ENCODE measurements around the gene PCDHAC1.

DNA sequence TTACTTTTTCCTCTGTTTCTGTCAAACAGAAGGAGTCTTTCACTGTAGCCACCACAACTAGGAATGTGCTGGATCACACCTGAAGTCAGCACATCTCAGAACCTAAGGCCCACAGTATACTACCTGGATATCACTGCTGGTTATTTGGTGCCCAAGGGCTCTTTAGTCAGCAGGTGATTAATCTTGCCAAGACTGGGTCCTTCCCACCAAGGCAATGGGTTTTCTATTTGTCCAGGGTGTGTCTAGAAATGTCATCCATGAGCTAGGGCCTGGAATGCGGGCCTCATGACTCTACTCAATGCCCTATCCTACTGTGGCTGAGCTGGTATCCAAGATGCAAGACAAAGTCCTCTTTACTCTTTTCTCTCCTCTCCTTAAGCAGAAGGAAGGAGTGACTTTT is 9.8 kb upstream of the PCDHAC1 start:
- TF ChIP-seq POLR2A (IDR thresholded peaks at IDR 0.05), result no peak
- TF ChIP-seq, protein P1, sequence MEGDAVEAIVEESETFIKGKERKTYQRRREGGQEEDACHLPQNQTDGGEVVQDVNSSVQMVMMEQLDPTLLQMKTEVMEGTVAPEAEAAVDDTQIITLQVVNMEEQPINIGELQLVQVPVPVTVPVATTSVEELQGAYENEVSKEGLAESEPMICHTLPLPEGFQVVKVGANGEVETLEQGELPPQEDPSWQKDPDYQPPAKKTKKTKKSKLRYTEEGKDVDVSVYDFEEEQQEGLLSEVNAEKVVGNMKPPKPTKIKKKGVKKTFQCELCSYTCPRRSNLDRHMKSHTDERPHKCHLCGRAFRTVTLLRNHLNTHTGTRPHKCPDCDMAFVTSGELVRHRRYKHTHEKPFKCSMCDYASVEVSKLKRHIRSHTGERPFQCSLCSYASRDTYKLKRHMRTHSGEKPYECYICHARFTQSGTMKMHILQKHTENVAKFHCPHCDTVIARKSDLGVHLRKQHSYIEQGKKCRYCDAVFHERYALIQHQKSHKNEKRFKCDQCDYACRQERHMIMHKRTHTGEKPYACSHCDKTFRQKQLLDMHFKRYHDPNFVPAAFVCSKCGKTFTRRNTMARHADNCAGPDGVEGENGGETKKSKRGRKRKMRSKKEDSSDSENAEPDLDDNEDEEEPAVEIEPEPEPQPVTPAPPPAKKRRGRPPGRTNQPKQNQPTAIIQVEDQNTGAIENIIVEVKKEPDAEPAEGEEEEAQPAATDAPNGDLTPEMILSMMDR (IDR thresholded peaks at IDR 0.05), result no peak
